Measurements from ENCODE around the gene TMTC2.

- TF ChIP-seq EZH2 (IDR thresholded peaks at IDR 0.05; ENCODE audit: borderline replicate concordance, low read length), result no peak
- TF ChIP-seq CTCF (IDR thresholded peaks at IDR 0.05; ENCODE audit: low read length), result no peak
These were observed 412.7 kb downstream of the TMTC2 start for GRCh38 chr12:83099436-83099835.
